GM21723 (cell line): ENCODE data around the gene SAC3D1.
"Not testable (repeated sequence)": the region's sequence is repeated elsewhere in the genome, so short reads cannot be mapped to it uniquely, and the experiment has no call there.

ENCODE experiments used
- ATAC-seq: cut with Tn5 transposase; IDR thresholded peaks from one replicate; pipeline ENCODE4 v1.9.1; 2021; ENCODE audit warnings: mild to moderate bottlenecking, moderate library complexity; ENCODE audit not compliant: unreplicated experiment

SAC3D1 gene

DNA sequence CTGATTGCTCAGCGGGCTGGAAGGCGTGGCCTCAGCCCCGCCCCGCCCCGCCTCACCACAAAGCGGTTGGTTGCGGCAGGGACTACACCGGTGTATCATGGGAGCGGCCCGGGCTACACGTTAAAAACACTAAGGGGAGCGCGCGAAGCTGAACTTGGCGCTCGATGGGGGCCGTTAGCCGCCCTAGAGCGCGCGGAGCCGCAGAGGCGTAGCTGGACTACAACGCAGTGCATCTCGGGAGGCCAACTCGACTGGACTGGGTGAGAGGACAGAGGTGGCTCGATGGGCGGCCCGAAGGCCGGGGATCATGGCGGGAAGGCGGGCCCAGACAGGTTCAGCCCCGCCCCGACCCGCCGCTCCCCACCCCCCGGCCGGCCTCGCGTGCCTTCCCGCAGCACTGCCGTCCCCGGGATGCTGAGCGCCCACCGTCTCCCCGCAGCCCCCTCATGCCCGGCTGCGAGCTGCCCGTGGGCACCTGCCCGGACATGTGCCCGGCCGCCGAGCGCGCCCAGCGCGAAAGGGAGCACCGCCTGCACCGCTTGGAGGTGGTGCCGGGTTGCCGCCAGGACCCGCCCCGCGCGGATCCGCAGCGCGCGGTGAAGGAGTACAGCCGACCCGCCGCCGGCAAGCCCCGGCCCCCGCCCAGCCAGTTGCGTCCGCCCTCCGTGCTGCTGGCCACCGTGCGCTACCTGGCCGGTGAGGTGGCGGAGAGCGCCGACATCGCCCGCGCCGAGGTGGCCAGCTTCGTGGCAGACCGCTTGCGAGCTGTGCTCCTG is at the start of gene SAC3D1:
Gene SAC3D1 (plus strand): TSS at position 364 of the 776 bp plus-strand sequence. CDS start 83 bp downstream, at position 447.
- peak; percentile 82 for ATAC-seq

DNA sequence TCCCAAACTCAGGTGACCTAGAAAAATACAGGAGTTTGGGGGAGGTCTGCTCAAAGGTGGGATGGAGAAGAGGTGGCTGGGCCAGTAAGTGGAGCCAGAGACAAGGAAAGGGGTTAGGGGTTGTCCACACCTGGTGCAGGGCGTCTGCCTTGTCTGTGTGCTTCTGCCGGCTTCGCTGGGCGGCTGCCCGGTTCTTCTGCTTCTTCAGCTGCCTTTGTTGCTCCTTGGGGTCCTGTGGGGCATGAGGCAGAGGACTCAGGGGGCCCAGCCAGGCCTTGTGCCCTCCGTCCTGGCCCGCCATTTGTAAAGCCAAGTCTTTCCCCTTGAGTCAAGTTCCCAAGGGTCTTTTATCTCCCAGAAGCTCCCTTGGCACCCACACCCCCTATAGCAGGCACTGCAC is 46.7 kb upstream of the SAC3D1 start:
- ATAC-seq = no peak

- ATAC-seq = no peak
Measured at GRCh38 chr11:64996327-64996709, 44.7 kb upstream of the SAC3D1 start.

DNA sequence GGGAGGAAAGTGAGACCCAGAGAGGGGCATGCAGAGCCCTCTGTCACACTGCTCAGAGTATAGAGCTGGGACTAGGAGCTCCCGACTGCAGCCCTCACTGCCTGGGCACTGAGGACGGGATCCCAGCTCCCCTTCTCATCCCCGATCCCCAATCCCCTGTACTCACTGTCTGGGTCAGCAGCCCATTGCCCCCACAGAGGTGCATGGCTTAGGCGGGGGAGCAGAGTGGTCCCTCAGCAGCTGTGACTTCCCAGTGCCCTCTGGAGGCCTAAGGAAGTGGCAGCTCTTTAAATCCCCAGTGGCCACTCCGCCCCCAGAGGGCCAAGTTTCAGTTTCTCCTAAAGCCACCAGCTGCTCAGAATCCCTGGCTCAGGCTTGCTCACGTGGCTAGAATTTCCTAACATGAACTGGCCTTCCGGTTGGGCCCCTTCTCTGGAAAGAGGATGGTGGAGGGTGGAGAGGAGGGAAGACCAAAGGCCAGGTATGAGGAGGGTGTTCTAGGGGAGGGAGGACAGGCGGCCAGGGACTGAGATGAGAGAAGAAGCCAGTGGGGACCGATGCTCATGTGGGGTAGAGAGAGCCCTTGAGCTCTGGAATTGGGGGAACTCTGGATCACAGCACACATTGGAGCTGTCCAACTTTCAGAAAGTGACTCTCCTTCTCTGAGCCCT is 44.2 kb upstream of the SAC3D1 start, which contains the start of gene BATF2:
Gene BATF2 (minus strand): TSS at position 262 of the 671 bp plus-strand sequence. CDS start 57 bp downstream, at position 205.
- no peak for ATAC-seq

DNA sequence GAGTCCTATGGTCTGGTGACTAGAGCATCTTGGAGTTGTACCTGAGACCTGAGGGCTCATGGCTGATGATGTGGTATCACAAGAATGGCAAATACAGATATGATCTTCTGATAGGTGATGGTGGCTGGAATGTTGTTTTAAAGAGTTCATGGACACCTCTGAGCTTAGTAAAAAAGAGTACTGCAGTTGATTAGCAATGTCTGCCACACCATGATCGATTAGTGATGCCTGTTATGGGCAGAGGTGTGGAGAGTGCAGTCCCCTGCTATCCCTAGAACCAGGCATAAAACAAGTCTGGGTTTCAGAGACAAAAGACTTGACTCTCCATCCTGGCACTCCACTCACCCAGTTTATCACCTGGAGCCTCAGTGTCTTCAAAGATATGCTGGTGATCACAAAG is 42.9 kb upstream of the SAC3D1 start:
- no peak for ATAC-seq

GRCh38 chr11:64998690-64999431 is 42.1 kb upstream of the SAC3D1 start:
- ATAC-seq = no peak

- no peak for ATAC-seq
Measured at GRCh38 chr11:64999478-64999877, 41.5 kb upstream of the SAC3D1 start.

DNA sequence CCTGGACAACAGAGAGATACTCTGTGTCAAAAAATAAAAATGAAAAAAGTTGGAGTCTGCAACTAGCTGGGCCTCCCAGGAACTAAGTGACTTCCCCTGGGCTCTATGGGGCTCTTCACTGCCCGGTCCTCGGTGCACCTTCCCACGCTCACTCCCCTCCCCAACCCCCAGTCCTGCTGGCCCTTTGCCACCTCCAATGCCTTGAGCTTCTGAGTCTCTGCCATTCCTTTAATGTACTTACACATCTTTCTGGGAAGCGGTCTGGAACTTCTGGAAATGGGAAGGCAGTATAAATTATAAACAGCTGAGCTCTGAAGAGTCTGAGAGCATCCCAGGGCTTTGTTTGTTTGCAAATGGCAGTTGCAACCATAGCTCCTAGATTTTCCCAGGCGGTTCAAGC is 38.3 kb upstream of the SAC3D1 start:
- no peak for ATAC-seq

DNA sequence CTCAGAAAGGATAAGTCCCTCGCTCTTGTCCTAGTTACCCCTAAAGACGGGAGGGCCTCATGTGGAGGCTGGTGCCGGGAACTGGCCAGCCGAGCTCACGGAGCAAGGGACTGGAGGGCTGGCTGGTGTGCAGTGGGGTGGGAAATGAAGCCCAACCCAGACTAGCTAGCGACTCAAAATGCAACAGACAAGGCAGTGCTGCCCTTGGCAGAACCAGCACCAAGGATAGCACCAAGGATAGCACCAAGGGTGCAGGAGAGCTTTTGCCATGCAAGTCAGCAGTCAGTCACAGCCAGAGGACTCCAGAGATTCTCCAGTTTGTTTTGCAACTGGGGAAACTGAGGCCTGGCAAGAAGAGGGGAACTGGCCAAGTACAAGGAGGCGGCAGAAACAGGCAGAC is 37.7 kb upstream of the SAC3D1 start:
- ATAC-seq = no peak

DNA sequence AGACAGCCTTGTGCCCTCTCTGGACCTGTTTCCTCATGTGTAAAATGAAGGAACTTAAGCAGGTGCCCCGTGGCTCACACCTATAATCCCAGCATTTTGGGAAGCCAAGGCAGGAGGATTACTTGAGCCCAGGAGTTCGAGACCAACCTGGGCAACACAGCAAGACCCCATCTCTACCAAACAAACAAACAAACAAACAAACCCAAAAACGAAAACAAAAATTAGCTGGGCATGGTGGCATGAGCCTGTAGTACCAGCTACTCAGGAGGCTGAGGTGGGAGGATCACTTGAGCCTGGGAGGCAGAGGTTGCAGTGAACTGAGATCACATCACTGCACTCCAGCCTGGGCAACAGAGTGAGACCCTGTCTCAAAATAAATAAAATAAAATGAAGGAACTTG is 37.0 kb upstream of the SAC3D1 start:
- ATAC-seq = not testable (repeated sequence)

- ATAC-seq = no peak
Measured at GRCh38 chr11:65008016-65008415, 33.0 kb upstream of the SAC3D1 start.

GRCh38 chr11:65008873-65009272 is 32.1 kb upstream of the SAC3D1 start:
- no peak for ATAC-seq

DNA sequence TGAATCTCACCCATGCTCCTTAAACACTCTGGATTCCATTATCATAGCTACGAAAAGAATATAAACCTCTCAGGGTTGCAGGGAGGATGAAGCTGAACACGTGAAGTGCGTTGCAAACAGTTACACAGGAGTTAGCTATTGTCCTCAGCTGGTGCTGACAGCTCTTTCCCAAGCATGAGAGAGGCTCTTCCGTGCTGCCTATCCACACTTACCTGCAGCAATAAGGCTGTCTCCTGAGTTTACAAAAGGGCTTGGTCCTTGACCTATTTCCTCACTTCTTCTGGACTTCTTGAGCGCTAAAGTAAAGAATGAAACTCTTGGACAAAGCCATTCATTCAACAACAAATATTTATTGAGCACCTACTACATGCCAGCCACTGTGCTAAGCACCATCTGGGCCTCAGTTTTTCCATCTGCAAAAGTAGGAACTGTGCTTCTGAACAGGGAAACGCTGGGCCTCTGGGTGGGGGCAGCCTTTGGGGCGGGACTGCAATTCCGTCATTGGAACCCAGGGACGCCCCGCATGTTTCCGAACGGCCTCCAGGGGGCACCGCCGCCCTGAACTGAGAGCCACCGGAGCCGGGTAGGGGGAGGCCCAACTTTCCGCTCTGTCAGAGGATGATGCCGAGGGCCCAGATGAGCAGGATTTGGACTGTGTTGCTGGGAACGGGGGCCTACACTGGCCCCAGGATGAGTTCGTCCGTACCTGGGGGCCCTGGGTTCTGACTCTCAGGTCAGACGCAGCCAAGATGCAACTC is 27.7 kb upstream of the SAC3D1 start:
- peak; percentile 76 for ATAC-seq

- ATAC-seq = peak; percentile 64
Measured at GRCh38 chr11:65013888-65014725, 26.9 kb upstream of the SAC3D1 start, which contains the start of gene ARL2. TSS of gene ARL2 (plus strand) at chr11:65014160. CDS start at chr11:65014208, 48 bp downstream.

GRCh38 chr11:65014726-65015227 is 26.2 kb upstream of the SAC3D1 start:
- no peak for ATAC-seq

DNA sequence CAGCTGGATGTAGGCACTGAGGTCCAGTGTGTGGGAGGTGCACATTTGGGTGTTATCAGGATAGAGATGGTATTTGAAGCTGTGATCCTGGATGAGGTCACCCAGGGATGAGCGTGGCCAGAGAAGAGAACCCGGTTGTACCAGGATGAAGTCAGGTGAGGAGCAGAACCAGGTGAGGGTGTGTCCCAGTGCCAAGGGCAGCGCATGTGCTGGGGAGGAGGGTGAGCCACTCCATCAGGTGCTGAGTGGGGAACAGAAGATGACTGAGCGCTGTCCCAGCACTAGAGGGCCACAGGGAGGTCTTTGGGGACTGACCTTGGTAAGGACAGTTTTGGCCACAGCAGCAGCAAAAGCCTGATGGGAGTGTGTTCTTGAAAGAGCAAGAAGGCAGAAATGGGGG is 24.3 kb upstream of the SAC3D1 start:
- no peak for ATAC-seq

DNA sequence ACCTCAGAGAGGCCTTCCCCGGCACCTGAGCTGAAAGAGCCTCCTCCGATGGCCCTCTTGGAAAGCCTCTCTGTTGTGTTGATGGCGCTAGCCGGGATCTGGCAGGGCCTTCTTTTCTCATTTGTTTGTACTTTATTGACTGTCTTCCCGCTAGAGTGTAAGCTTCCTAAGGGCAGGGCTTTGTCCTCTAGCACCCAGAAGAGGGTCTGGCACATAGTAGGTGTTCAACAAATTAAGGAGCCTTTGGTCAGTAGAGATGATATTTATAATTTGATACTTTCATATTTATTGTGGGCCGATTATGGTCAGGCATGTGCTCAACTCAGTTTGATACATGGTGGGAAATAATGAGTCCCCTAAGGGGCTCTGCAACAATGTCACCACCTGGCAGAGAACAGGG is 23.1 kb upstream of the SAC3D1 start:
- no peak for ATAC-seq

GRCh38 chr11:65019824-65020223 is 21.2 kb upstream of the SAC3D1 start:
- ATAC-seq = no peak

DNA sequence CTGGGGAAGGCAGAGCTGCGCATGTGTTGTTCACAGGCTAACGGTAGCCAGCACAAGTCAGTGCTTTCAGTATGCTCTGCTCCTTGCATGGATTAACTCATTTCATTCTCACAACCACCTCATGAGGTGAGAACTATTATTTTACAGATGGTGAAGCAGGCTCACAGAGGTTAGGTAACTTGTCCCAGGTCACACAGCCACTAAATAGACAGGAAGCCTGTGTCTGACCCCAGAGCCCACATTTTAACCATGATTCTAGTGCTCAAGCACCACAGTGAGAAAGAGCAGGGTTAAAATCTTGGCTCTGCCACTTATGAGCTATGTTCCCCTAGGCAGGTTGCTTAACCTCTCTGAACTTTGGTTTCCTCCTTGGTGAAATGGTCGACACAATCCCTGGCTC is 20.0 kb upstream of the SAC3D1 start:
- no peak for ATAC-seq

DNA sequence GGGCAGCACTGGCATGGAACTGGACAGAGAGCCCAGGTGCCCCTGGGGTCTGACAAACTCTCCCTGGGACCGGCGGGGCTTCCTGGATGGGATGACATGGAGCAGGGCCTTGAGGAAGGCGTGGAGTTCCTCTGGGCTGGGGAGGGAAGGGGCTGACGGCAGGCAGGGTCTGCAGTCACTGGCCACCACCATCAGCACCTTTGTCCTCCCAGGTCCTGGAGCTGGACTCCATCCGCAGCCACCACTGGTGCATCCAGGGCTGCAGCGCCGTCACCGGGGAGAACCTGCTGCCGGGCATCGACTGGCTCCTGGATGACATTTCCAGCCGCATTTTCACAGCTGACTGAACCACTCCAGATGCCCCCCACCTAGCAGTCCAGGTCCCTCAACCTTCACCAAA is 19.5 kb upstream of the SAC3D1 start:
- no peak for ATAC-seq
